ENCODE measurements around the gene SNAP47.

The SNAP47 gene

DNA sequence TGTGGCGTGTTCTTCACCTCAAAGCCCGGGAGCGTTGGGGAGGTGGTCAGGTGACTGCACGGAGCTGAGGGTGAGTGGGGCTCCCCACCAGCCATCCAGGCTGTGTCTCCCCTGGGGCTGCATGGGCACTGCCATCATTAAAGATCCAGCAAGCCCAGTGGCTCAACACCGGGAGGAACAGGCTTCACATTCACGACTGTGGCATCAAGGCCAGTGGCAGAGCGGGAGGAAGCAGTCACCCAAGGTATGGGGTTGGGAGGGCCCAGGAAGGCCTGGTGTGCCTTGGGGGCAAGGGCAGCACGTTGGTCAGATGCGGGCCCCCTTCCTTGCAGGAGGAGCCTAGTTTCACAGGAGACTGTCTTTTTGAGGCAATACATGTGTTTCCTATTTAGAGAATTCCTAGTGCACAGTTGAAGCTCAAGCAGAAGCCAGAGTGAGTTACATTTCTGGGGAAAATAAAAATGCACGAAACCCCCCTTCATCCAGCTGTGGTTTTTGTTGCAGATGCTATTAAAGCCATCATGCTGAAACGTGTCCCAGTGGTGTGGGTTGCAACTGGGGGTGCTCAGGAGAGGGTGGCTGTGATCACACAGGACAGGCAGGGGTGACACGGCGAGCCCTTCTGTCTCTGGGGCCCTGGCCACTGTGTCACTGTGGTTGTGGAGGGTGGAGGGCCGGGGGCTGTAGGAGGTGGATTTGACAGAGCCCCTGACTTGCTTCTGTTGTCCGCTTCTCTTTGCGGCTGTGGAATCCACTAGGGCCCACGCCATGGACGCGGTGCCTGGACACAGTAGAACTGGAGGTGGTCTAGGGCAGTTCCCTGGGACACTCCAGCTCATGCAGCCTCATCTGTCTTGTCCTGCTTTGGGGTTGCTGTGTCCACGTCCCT lies 34.1 kb downstream of the SNAP47 start:
- no peak for DNase-seq (ENCODE audit: low read depth)

DNA sequence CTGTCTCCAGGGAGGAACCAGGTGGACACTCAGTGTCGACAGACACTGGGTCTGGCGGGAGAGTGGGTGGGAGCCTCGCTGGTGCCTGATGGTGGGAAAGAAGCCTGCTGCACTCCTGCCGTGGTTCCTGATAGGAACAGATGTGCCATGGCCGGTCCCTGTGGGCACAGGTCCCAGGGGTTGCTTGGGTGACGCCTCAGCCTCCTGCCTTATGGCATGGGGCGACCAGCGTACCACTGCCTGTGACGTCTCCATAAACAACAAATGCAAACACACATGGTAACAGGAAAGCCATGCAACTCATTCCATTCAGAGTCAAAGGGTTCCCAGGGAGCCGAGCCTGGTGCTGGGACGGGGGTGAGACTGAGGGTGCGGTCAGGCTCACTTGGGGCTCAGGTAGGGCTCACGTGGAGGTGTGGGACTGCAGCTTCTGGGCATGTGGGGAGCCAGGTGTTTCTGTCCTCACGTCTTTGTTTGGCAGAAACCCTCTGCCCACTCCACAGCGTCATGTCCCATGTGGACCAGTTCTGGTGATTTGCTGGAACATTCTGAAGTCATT lies 34.8 kb downstream of the SNAP47 start:
- no peak for DNase-seq (ENCODE audit: low read depth)

DNA sequence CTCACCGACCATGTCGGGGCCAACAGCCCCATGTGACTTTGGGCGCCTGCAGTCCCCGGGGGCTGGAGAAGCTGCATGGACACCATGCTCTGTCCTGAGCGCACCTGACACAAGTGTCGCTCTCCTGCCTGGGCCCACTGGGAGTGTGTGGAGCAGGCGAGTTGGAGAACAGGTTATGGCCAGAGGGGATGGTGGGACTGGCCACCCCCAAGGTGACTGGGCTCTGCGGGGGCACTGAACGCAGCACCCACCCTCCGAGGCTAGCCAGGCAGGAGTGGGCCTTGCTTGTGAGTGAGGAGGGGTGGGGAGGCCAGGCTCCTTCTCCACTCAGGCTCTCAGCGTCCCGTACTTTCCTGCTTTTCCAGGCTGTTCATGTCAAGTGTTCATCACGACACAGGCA lies 35.6 kb downstream of the SNAP47 start:
- DNase-seq (ENCODE audit: low read depth) = no peak

DNA sequence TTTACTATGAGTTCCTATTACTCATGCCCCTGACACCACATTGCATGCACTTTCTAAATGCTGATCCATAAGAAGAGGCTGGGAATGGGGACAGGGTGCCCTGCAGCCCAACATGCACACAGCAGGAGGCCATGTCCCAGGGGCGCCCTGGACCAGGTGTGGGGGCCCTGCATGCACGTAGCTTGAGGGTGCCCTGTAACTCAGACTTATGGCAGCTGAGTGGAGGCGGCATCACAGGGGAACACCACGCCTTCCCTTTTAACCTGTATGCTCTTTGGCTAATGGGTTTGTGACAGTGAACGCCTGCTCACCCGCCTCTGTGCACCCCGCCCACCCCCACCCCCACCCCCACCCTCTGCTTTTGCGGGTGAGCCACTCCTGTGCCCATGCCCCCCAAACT lies 36.1 kb downstream of the SNAP47 start:
- DNase-seq (ENCODE audit: low read depth) = no peak

DNA sequence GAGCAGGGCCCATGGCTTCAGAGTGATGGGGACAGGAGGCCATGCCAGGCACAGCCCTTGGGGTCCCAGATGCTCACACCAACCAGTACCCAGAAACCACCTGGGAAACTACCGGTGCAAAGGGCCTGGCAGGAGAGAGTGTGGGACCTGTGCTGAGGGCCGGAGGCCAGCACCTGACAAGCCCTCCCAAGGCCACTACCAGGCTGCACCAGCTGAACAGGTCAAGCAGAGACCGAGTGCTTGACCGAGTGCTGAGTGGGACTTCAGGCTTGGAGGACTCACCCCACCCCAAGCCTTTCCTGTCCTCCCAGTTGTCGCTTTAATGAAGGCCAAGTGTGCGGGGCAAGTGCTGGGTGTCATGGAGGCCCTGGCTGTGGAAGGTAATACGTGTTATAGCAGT lies 36.5 kb downstream of the SNAP47 start:
- DNase-seq (ENCODE audit: low read depth) = no peak

DNA sequence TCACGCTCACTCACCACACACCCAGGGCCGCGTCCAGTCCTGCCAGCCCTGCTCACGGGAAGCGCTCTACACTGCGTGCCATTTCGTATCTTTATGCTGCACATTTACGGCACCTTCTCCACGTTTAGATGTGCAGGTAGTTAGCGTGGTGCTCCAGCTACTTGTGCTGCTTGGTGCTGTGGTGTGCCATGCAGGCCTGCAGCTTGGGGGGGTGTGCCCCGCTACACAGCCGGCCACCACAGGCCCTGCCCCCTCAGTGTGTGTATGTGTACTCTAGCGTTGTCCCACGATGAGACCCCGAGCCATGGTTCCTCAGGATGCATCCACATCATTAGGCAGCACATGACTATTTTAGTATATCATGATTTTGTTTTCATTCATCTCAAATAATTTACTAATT lies 38.3 kb downstream of the SNAP47 start:
- DNase-seq (ENCODE audit: low read depth) = no peak

DNA sequence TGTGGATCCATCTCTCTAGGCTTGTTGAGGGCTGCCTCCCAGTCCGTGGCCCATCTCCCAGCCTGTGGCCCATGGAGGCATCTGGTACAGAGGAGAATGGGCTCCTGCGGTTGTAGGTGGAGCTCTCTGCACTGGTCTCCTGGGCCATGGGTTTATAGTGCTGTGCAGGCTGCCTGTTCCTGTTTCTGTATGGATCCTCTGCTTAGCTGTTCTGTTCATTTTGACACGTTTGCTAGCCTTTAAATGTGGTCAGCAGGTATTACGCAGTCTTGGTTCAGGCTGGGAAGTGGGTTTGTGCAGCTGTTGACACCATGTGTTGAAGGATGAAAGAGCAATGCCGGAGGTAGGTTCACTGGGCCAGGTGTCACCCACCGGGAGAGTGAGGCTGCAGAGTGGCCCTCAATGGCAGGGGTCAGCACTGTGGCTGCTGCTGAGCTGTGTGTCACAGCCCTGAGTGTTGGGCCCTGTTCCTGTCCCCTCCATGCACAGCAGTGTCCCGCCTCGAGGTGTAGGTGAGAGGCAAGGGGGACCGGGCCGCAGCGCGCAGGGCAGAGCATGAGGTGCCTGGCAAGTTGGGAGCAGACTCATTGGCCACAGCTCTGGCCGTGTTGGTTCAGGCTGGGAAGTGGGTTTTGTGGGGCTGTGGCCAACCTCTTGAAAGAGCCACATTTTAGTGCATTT lies 39.0 kb downstream of the SNAP47 start:
- DNase-seq (ENCODE audit: low read depth) = no peak

DNA sequence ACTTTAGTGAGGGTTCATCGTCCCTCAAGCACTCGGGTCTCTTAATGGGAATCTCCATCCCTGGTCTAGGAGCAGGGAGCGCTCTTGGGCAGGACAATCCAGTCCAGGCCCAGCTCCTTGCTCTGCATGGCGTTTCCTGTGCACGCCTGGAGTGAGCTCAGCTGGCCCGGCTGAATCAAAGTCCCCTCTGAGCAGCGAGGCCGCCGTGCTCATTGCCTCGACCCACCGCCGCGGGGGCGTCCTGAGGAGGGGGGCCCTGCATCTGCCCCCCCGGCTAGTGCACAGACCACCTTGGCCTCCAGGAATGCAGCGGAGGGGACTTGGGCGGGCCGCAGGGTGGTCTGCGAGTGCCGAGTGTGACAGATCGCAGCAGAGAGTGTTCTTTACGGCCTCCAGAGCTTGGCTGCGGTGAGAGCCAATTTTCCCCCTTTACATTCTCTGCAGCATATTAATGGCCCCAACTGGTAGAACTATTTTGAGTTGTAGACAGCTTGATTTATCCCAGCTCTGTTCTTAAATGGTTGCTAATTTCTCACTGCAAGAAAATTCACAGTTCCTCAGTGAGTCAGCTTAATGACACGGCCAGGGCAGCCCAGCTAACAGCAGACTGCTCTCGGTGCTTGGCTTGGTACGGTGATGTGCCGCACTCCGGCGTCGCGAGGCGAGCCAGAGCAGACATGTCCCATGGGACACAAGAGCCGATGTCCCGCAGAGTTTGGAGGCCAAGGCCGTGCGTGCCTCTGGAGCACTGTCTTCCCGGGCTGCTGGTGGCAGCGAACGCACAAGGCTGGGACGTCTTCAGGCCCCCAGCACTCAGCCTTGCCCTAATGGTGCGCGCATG lies 39.8 kb downstream of the SNAP47 start:
- DNase-seq (ENCODE audit: low read depth) = no peak

DNA sequence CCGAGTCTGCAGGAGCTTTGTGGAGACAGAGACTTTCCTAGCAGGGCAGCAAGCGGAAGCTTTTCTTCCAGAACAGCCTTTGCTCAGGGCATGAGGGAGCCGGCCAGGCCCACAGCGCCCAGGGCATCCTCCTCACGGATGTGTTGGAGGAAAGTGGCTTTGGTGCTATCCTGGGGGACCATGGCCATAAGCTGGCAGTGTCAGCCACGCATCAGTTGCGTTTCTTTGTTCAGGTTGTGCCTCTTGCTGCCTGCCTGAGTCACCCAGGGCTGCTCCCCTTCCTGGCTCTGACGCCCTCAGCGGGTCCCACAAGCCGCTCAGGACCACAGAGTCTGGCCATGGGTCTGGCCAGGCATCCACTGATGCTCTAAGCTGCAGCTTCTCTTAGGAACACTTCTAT lies 40.6 kb downstream of the SNAP47 start:
- DNase-seq (ENCODE audit: low read depth) = no peak

DNA sequence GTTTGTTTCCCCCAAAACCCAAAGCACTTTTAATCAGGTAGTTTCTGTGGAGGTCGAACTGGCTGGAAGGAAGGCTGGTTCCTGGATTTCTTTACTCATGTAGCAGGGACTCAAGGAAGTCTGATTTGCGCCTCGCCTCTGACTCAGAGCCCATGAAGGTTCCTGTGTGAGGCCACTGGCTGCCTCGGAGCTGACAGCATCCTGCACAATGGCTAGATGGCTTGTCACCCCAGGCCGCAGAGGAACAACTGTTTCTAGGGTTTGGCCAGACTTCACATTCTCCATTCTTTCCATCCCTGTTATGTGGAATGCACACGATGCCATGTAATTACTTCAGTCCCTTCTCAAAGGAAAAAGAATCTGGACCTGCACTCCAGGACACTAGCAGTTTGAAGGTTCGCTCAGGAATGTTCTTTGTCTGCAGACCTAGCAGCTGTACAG lies 41.1 kb downstream of the SNAP47 start:
- no peak for DNase-seq (ENCODE audit: low read depth)

DNA sequence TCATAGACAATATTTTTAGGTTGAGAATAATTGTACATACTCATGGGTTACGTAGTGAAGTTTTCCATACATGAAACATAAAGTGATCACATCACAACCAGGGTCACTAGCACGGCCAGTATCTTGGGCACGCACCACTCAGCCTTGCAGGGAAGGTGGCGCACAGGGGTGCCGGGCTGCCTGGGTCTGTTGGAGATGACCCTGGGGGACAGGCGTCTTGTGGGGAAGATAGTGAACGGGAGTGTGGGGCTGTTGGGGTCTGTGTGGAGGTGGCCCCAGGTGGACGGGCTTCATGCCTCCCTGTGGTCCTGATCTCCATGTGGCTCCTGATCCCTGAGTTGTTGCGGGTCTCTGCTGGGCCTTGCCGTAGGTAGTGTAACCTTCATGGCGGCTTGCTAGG lies 41.9 kb downstream of the SNAP47 start:
- no peak for DNase-seq (ENCODE audit: low read depth)

DNA sequence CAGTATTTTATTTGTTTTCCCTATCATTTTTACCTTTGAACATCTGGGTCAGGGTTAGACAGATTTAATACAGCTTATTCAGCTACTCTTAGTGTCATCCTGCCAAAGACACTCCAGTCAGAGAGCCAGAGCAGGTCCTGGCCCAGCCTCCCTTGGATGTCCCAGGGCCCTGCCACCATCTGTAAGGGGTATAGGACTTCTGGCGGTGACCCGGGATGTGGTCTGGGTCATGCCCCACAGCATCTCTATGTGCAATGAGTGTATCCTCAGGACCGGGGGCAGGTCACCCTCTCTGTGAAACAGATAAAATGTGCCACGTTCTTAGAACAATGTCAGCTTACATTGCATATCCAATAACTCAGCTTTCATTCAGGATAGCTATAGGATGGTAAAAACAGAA lies 42.4 kb downstream of the SNAP47 start:
- DNase-seq (ENCODE audit: low read depth) = no peak

DNA sequence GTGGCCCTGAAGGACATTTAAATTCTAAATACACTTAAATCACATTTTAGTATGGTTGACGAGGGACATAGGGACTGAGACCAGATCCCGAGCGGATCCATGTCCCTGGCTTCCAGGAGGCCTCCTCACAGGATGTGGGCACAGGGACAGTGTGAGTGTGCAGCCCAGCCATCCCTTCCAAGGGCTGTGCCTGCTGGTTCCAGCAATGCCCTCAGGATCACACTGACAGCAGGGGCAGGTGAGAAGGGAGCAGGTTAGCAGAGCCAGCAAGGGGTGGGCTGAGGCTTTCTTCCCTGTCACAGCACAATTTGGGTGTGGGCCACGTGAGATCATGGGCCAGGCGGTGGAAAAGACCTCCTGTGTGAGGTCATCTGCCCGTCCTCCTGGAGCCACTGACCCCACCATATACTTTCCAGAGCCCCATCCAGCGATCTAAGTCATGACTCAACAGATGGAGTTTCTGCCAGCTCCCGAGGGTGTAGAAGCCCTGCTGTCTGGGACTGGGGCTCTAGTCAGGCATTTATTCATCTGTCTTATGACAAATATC lies 43.2 kb downstream of the SNAP47 start:
- DNase-seq (ENCODE audit: low read depth) = no peak

DNA sequence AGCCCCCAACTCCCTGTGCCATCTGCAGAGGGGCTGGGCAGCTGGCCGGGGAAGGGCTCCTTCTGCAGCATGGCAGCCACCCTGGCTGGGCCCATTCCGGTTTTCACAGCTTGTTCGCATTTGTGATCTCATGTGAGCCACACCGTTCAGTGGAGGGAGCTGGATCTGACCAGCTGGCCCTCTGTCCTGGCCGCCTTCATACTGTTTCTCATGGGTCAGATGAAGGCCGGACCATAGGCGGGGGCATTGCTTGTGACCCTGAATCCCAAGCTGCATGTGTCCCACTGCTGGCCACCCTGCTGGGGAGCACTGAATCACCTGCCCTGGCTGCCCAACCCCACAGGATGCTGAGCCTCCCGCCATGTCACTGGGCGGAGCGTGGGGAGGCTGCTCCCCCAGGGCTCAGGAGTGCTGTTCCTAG lies 43.8 kb downstream of the SNAP47 start:
- DNase-seq (ENCODE audit: low read depth) = no peak

DNA sequence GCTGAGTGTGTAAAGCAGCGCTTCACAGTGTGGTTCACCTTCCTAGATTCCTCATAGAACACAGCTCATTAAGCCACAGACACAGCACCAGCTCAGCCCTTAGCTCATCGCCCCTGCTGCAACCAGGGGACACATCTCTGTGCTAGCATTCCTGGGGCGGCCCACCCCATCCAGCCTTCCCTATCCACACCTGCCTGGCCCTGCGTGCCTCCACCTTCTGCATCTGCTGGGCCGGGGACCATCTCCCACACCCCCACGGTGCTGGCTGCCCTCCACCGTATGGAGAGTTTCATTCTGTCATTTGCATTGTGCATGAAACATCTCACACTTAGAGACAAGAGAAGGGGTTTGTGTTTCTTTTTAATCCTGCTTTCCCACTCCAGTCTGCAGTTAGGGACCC lies 44.5 kb downstream of the SNAP47 start:
- DNase-seq (ENCODE audit: low read depth) = no peak

DNA sequence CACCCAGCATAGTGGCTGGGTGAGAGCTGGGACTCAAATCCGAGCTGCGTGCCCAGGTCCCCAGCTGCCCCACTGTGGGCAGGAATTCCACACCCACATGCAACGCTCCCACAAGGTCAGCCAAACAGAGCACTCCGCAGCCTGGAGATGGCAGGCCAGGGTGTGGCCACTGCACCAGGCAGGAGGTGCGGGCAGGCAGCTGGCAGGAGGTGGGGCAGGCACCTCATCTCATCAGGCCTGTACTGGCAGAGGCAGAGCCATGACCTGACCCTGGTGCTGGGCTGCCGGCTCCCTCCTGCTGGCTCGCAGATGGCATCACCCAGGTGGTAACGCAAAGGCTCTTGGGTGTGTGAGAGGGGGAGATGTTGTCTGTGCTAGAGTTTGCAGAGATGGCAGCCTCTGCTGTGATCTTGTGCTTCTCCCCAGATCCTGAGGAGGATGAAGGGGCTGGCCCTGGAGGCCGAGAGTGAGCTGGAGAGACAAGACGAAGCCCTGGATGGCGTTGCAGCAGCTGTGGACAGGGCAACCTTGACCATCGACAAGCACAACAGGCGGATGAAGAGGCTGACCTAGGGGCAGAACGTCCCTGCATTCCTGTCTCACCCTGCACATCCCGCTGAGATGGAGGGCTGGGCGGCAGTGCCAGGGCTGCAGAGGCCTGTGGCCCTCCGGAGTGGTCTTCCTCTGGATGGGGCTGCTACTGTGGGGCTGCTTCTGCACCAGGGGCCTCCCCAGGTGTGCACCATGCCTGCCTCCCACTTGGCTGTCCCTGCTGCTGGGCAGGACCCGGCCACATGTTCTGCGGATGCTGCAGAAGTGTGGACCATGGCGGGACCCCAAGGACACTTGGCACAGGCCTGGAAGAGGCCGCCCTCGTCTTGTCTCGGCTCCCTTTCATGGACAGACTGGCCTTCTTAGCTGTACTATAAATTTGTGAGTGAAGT lies 45.1 kb downstream of the SNAP47 start:
- DNase-seq (ENCODE audit: low read depth) = no peak

DNA sequence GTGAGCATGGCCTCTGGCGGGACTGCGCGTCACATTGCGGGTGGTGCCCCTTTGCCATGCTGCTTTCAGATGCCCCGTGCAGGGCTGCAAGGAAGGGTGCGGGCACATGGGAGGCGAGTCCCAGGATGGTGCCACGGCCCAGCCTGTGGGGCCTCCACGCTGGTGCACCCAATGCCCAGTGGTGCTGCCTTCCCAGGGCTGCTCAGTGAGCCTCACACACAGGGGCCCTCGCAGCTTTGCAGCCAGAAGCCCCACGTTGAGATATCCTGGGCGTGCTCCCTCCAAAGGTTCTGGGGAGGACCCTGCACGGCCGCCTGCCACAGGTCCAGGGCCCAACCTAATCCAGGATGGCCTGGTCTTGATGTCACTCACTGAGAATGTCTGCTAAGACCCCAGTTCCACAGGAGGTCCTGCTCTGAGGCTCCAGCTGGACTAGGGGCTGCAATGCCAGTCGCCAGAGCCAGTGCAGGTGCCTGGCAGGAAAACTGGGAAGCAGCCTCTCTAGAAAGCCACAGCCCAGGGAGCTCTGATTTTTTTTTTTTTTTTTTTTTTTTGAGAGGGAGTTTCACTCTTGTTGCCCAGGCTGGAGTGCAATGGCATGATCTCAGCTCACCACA lies 46.2 kb downstream of the SNAP47 start:
- no peak for DNase-seq (ENCODE audit: low read depth)

DNA sequence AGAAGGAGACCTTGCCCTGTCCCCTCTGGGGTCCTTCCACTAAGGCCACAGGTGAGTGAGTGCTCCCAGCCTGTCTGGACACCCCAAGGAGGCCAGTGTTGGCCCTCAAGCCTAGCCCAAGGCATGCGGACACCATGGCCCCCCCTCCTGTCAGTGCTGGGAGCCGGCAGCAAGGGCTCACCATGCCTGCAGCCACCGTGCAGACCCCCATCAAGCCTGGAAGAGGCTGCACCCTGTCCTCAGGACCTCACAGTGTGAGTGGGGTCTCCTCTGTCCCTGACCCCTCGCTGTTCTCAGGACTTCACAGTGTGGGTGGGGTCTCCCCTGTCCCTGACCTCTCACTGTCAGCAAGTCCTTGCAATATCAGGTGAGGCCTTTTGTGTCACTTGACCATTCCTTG lies 47.0 kb downstream of the SNAP47 start:
- DNase-seq (ENCODE audit: low read depth) = no peak

DNA sequence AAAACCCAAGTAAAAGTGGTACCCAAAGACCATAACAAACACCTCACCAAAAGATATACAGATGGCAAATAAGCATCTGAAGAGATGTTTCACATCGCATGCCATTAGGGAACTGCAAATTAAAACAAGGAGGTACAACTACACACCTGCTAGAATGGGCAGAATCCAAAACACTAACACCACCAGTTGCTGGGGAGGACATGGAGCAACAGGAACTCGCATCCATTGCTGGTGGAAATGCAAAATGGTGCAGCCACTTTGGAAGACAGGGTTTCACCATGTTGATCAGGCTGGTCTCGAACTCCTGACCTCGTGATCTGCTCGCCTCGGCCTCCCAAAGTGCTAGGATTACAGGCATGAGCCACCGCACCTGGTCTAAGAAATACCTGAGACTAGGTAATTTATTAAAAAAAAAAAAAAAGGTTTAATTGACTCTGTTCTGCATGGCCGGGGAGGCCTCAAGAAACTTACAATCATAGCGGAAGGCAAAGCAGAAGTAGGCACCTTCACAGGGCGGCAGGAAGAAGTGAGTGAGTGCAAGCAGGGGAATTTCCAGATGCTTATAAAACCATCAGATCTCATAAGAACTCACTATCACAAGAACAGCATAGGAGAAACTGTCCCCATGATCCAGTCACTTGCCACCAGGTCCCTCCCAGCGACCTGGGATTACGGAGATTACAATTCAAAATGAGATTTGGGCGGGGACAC lies 50.0 kb downstream of the SNAP47 start:
- no peak for DNase-seq (ENCODE audit: low read depth)

Data from HS-27A (cell line).